ENCODE data around the gene KAT2B.

GRCh38 chr3:20185331-20185678 lies 145.1 kb downstream of the KAT2B start:
- TF ChIP-seq EZH2 (IDR thresholded peaks at IDR 0.05; ENCODE audit: borderline replicate concordance, insufficient read depth, low read depth, low read length, poor library complexity, severe bottlenecking) (no peak), CTCF (IDR thresholded peaks at IDR 0.05) (no peak)

Data from B cell (primary cell).